PFSK-1 (cell line): ENCODE data around the gene FGGY.

Experiments
- FOXP2 ChIP-seq: optimal IDR thresholded peaks from 2 replicates; pipeline ENCODE3; 2011; ENCODE audit warnings: borderline replicate concordance, control low read depth, inconsistent platforms; ENCODE audit not compliant: insufficient read depth; ENCODE audit errors: extremely low read length, extremely low read depth
- POLR2AphosphoS5 ChIP-seq: IDR thresholded peaks from 2 replicates; pipeline ENCODE4 v1.6.1; 2012; ENCODE audit warnings: low read depth, mild to moderate bottlenecking, control low read depth, low read length, moderate library complexity
- SIN3A ChIP-seq: IDR thresholded peaks from 2 replicates; pipeline ENCODE4 v1.6.1; 2012; ENCODE audit warnings: mild to moderate bottlenecking, low read length, moderate library complexity, borderline replicate concordance; ENCODE audit not compliant: insufficient read depth
- TAF1 ChIP-seq: IDR thresholded peaks from 2 replicates; pipeline ENCODE4 v1.6.1; 2012; ENCODE audit warnings: low read length, control low read depth, borderline replicate concordance; ENCODE audit not compliant: insufficient read depth
- TF ChIP-seq, protein P1 (sequence below), 2 experiments: IDR thresholded peaks; 2 replicates each; pipeline versions ENCODE4 v1.6.1 to v1.8.0; 2011 to 2012; ENCODE audit warnings: low read depth in 2 of 2, low read length in 2 of 2, control low read depth in 1 of 2, inconsistent platforms in 1 of 2, mild to moderate bottlenecking in 1 of 2, moderate library complexity in 1 of 2; ENCODE audit not compliant: insufficient read depth in 1 of 2

- no peak for TF ChIP-seq POLR2AphosphoS5
- TF ChIP-seq TAF1 = no peak
- TF ChIP-seq SIN3A = no peak
- TF ChIP-seq FOXP2 = no peak
- TF ChIP-seq, protein P1, sequence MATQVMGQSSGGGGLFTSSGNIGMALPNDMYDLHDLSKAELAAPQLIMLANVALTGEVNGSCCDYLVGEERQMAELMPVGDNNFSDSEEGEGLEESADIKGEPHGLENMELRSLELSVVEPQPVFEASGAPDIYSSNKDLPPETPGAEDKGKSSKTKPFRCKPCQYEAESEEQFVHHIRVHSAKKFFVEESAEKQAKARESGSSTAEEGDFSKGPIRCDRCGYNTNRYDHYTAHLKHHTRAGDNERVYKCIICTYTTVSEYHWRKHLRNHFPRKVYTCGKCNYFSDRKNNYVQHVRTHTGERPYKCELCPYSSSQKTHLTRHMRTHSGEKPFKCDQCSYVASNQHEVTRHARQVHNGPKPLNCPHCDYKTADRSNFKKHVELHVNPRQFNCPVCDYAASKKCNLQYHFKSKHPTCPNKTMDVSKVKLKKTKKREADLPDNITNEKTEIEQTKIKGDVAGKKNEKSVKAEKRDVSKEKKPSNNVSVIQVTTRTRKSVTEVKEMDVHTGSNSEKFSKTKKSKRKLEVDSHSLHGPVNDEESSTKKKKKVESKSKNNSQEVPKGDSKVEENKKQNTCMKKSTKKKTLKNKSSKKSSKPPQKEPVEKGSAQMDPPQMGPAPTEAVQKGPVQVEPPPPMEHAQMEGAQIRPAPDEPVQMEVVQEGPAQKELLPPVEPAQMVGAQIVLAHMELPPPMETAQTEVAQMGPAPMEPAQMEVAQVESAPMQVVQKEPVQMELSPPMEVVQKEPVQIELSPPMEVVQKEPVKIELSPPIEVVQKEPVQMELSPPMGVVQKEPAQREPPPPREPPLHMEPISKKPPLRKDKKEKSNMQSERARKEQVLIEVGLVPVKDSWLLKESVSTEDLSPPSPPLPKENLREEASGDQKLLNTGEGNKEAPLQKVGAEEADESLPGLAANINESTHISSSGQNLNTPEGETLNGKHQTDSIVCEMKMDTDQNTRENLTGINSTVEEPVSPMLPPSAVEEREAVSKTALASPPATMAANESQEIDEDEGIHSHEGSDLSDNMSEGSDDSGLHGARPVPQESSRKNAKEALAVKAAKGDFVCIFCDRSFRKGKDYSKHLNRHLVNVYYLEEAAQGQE (IDR thresholded peaks at IDR 0.05; ENCODE audit: insufficient read depth in 1 of 2, low read depth in 2 of 2, low read length in 2 of 2) = no peak
Measured at GRCh38 chr1:59291561-59291960, 5.3 kb upstream of the FGGY start.
